NCI-H2196 treated with DMSO at 0.1 percent for 48 hours (cell line): Measurements from ENCODE around the gene PAPLN.

Experiments
- DNase-seq: peaks from one replicate; lab custom pipeline; 2025; ENCODE audit not compliant: unreplicated experiment; lab: John Stamatoyannopoulos, UW

The PAPLN gene

GRCh38 chr14:73258845-73259611 is 21.7 kb downstream of the PAPLN start:
- DNase-seq: no peak

DNA sequence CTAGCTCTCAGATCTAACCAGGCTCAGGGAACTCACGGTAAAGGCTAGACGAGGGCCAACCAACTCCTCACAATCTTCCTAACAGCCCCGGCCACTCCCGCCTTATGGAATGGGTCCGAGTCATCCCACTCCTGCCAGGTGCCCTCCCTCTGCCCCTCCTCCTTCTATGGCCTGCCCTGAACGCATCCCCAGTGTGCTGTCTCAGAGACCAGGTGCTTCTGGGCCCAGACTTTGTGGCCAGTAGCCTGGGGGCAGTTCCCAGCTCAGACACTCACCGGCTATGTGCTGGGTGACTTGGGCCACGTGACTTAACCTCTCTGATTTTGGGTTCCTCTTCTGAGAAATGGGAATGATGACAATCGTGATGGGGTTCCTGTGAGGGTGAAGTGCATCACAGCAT is 22.5 kb downstream of the PAPLN start:
- no peak for DNase-seq

- no peak for DNase-seq
These were observed 23.3 kb downstream of the PAPLN start for GRCh38 chr14:73260574-73260973.

DNA sequence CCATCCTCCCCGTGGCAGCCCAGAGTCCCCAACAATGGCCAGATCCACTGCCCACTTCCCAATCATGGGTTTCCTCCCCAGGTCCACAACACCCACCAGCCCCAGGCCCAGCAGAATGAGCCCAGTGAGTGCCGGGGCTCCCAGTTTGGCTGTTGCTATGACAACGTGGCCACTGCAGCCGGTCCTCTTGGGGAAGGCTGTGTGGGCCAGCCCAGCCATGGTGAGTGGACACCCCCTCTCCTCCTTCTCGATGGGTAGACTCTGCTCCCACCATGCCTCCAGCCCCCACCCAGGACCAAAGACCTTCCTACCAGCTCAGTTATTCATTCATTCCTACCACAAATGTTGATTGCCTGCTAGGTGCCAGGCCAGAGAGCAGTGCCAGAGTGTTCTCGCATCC is 23.8 kb downstream of the PAPLN start:
- no peak for DNase-seq

DNA sequence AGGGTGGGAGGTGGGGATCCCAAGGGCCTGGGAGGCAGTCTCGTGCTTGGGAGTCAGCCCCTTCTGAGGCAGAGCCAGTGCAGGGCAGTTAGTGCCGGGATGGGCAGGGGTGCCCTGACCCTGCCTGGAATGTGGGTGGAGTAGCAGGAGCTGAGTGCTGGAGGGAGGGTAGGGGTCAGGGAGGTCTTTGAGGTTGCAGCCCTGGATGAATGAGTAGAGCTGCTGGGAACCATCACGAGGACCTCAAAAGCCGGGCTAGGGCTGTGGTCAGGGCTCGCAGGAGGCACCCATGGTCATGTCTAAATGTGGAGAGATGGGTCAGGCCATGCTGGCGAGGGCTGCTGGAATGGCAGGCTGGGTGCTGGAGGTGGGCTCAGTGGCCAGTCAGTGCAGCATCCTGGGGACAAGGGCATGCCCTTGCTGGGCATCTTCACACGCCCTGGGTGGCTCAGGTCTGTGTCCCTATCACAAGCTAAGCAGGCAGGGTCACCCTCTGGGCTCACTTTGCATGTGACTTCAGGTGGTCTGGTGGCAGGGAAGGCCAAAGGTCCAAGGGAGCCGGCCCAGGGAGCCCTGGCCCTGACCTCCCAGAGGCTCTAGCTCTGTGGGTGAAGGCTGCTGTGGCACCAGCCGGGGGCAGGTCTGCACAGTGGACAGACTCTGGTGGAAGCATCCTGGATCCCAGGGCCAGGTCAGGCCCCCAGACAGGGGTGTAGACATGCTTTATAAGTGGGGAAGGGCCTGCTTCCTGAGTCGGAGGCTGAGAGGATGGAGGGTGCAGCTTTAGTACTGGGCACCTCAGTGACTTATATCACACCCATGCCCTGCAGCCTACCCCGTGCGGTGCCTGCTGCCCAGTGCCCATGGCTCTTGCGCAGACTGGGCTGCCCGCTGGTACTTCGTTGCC is 24.5 kb downstream of the PAPLN start:
- no peak for DNase-seq

DNA sequence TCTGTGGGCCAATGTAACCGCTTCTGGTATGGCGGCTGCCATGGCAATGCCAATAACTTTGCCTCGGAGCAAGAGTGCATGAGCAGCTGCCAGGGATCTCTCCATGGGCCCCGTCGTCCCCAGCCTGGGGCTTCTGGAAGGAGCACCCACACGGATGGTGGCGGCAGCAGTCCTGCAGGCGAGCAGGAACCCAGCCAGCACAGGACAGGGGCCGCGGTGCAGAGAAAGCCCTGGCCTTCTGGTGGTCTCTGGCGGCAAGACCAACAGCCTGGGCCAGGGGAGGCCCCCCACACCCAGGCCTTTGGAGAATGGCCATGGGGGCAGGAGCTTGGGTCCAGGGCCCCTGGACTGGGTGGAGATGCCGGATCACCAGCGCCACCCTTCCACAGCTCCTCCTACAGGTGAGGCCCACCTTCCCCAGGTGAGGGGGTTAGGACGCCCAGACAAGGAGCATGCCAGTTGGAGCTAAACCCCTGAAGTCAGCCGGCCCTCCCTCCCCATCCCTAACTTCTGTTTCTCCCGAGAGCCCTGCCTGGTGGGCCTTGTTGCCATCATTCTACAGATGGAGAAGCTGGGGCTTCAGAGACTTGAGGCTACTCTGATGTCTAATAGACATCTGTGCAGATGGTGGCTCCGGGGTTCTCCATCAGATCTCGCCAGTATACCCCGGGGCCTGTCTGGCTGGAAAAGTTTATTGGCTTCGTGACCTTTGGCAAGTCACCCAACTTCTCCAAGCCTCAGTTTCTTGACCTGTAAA is 25.3 kb downstream of the PAPLN start:
- DNase-seq: no peak

GRCh38 chr14:73263606-73264005 is 26.3 kb downstream of the PAPLN start:
- no peak for DNase-seq

DNA sequence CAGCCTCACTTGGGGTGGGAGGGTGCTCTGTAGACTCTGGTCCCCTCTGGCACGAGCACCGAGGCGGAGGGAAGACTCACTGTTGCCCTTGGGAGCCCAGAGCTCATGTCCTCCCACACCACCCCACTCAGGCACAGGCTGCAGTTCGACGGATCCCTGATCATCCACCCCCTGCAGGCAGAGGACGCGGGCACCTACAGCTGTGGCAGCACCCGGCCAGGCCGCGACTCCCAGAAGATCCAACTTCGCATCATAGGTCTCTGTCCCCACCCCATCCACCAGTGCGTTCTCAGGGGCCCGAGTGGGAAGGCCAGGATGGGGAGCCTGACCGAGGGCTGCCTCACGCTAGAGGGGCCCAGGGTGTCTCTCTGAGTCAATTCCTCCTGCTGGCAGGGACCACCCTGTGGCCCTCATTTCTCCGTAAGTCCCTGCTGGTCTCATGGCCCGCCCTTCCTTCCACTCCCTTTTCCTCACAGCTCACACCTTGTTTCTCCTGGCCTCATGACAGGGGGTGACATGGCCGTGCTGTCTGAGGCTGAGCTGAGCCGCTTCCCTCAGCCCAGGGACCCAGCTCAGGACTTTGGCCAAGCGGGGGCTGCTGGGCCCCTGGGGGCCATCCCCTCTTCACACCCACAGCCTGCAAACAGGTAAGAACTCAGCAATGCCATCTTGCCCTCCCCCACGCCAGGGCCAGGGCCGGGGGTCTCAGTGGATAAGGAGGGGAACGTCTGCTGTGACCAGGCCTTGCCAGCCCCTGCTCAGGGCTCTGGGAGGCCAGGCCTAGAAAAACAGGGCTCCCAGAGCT is 27.0 kb downstream of the PAPLN start:
- no peak for DNase-seq

GRCh38 chr14:73264885-73265720 is 27.8 kb downstream of the PAPLN start:
- DNase-seq: no peak

DNA sequence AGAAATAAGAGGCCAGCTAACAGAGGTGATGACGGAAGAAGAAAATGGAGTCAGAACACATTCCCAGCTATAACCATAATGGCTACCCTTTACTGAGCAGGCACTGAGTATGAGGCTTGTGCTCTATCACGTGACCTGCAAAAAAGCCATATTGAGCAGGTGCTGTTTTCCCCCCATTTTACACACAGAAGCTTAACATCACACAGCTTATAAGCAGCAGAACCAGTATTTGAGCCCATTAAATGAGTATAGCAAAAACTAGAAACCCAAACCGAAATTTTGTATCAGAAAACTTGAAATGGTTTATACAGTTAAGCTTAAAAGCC is 28.4 kb downstream of the PAPLN start:
- DNase-seq: no peak

DNA sequence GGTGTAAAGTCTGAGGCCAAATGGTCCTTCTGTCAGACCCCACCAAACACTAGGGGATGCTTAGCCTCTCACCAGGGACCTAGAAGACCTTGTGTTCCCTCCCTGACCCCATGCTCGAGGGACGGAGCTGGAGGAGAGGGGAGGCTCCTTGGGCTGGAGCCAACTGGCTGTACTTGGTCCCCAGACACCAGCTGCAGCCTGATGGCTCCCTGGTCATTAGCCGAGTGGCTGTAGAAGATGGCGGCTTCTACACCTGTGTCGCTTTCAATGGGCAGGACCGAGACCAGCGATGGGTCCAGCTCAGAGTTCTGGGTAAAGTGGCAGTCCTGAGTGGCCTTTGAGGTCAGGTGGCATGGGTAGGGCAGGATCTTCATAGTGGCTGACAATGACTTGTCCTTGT is 29.0 kb downstream of the PAPLN start:
- no peak for DNase-seq

GRCh38 chr14:73267474-73267873 is 30.2 kb downstream of the PAPLN start:
- DNase-seq: no peak

DNA sequence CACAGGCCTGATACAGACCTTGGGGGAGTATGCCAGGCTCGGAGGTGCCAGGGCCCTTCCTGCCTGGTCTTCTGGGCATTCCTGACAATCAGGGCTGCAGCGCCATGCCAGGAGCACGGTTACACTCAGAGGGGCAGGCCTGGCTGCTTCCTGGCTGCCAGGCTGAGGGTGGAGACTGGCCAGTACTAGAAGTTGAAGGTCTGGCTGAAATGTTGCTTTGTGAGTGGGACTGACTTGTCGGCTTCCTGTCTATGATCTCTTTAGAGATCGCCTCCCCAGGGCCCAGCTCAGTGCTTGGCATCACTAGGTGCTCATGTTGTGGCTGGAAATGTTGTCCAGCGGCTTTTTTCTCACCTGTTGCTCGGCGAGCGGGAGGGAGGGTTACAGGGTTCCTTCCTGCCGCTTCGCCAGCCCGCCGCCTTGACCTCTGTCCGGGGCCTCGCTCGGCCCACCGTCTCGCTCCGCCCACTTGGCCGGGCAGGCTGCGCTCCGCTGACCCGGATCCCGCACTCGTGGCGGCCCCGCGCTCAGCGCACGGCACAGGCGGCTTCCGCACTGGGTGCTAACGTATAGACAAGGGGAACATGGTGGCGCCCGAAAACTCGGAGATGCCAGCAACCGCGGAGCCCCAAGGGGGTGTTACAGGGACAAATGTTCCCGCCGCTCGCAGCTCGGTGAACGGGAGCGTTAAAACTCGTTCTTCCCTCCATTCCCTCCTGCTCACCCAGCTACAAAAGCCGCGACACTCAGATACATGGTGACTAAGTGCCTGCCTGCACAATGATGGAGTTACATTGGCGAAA is 32.6 kb downstream of the PAPLN start:
- DNase-seq: no peak

DNA sequence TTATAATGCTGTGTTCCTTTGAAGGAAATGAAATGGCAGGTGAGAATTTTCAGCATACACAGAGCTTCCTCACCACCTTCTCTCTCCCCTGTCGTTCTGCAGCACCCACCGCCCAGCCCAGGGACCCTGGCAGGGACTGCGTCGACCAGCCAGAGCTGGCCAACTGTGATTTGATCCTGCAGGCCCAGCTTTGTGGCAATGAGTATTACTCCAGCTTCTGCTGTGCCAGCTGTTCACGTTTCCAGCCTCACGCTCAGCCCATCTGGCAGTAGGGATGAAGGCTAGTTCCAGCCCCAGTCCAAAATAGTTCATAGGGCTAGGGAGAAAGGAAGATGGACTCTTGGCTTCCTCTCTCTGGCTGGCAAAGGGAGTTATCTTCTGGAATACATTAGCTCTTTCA is 35.1 kb downstream of the PAPLN start:
- no peak for DNase-seq

- DNase-seq: no peak
These were observed 36.5 kb downstream of the PAPLN start for GRCh38 chr14:73273799-73274198.

DNA sequence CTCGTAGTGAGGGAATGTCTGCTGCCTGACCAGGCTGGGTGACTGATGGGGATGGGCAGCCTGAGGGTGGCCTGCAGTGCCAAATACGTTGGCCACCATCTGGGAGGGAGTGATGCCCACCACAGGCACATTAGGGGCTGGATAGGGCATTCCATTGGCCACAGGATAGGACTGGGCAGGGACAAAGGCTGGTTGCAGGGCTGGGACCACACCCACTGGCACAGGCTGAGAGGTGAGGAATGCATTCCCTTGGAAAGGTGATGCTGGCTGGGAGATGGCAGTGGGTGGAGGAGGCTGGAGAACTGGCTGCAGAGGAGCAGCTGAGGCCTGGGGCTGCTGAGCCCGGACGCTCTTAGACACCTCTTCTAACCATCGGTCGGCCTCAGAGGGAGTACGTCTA is 39.5 kb downstream of the PAPLN start:
- DNase-seq: no peak

DNA sequence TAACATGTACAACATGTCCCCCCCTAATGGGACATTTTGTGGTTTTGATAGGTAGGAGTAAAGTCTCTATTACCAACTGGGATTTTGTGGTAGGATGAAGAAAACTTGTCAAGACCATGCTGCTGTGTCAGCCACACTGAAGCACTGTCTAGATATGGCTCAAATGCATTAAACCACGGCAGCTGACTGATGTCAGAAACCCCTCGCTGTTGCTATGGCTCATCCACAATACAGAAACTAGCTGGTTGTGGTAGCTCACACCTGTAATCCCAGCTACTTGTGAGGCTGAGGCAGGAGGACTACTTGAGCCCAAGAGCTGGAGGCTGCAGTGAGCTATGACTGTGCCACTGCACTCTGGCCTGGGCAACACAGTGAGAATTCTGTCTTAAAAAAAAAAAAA is 40.1 kb downstream of the PAPLN start:
- DNase-seq: no peak

- DNase-seq: no peak
These were observed 43.6 kb downstream of the PAPLN start for GRCh38 chr14:73280903-73281302.
